GM12878 (cell line): ENCODE measurements around the gene JMJD6. TPM values are rescaled to one million over a fixed set of nuclear protein-coding genes. Genes with fewer than 3 reads are reported as not detected.

ENCODE experiments used
- ATAC-seq: fragments of 200-7000 bp; cut with Tn5 transposase; 3 replicates; pipeline ENCODE4 v1.9.1; 2020; ENCODE audit warnings: mild to moderate bottlenecking, moderate library complexity
- BruUV-seq: library from RNA; stranded (reverse); fragments of 400-500 nt; replicated peaks from 2 replicates; lab custom pipeline; 2021; lab: Mats Ljungman, UMichigan
- CTCF ChIA-PET: fragments of 300-600 bp; sonication (Branson Sonifier 250); formaldehyde crosslinking; extraction: SDS; loops from one replicate; lab custom pipeline; 2021; ENCODE audit warnings: inconsistent platforms; lab: Yijun Ruan, JAX
- POLR2A ChIA-PET: fragments of 350-600 bp; formaldehyde crosslinking; extraction: SDS; loops from one replicate; lab custom pipeline; 2021; ENCODE audit warnings: inconsistent platforms; lab: Charles Lee
- RAD21 ChIA-PET: fragments of 300-600 bp; sonication (Branson Sonifier 250); formaldehyde crosslinking; loops from one replicate; lab custom pipeline; 2023; ENCODE audit warnings: antibody characterized with exemption; ENCODE audit not compliant: unreplicated experiment; lab: Charles Lee
- SMC1A ChIA-PET: fragments of 300-600 bp; sonication (Branson Sonifier 250); formaldehyde crosslinking; loops from one replicate; lab custom pipeline; 2023; ENCODE audit not compliant: unreplicated experiment, uncharacterized antibody; lab: Charles Lee
- DNase-seq: peaks from one replicate; pipeline ENCODE4 v3.0.0-alpha.2; 2011; ENCODE audit warnings: low read depth, low spot score
- FAIRE-seq: peaks from 3 replicates; lab custom pipeline; 2011; peaks lifted over from hg19 to GRCh38; lab: Jason Lieb, UNC
- H2AFZ ChIP-seq: 2 replicates; pipeline ENCODE4 v1.6.0; 2011; ENCODE audit warnings: low read depth, low read length, control low read depth; ENCODE audit not compliant: control insufficient read depth
- H3K27ac ChIP-seq: 2 replicates; pipeline ENCODE4 v1.5.1; 2011; ENCODE audit warnings: control low read depth; ENCODE audit not compliant: control insufficient read depth, insufficient read depth
- H3K27me3 ChIP-seq, 2 experiments: replicated peaks in 1 of 2; 2 replicates each; pipeline versions ENCODE4 v1.6.0 to v1.6.1; 2011; ENCODE audit warnings: low read length in 1 of 2; ENCODE audit not compliant: control insufficient read depth in 2 of 2, insufficient read depth in 2 of 2
- H3K36me3 ChIP-seq, 2 experiments: 2 replicates each; pipeline ENCODE4 v1.5.1; 2011; ENCODE audit warnings: low read length in 1 of 2; ENCODE audit not compliant: control insufficient read depth in 2 of 2, insufficient read depth in 2 of 2
- H3K4me1 ChIP-seq: 2 replicates; pipeline ENCODE4 v1.6.1; 2011; ENCODE audit warnings: mild to moderate bottlenecking, low read length, moderate library complexity, mixed read lengths; ENCODE audit not compliant: control insufficient read depth, insufficient read depth
- H3K4me2 ChIP-seq: 2 replicates; pipeline ENCODE4 v1.6.0; 2011; ENCODE audit warnings: control low read depth; ENCODE audit not compliant: control insufficient read depth, insufficient read depth
- H3K4me3 ChIP-seq: fragments of 200-600 bp; sonication (generic); 2 replicates; pipeline ENCODE4 v1.5.1; 2016
- H3K79me2 ChIP-seq: 2 replicates; pipeline ENCODE4 v1.6.0; 2011; ENCODE audit warnings: low read length; ENCODE audit not compliant: control insufficient read depth, insufficient read depth
- H3K9ac ChIP-seq: 2 replicates; pipeline ENCODE4 v1.8.0; 2011; ENCODE audit warnings: low read length, control low read depth, mixed read lengths; ENCODE audit not compliant: control insufficient read depth, insufficient read depth
- H3K9me3 ChIP-seq: replicated peaks from 3 replicates; pipeline ENCODE4 v1.5.1; 2011; ENCODE audit warnings: mild to moderate bottlenecking, low read length; ENCODE audit not compliant: control insufficient read depth, insufficient read depth
- H4K20me1 ChIP-seq: 2 replicates; pipeline ENCODE4 v1.6.0; 2011; ENCODE audit not compliant: control insufficient read depth, insufficient read depth
- CBX5 ChIP-seq: sonication (generic); IDR thresholded peaks from 2 replicates; pipeline ENCODE4 v1.6.1; 2016; ENCODE audit warnings: low read depth, moderate library complexity, mild to moderate bottlenecking, inconsistent platforms
- DPF2 ChIP-seq: fragments of 450-650 bp; IDR thresholded peaks from 2 replicates; pipeline ENCODE4 v1.6.1; 2017; ENCODE audit warnings: mild to moderate bottlenecking
- E2F4 ChIP-seq: IDR thresholded peaks from 2 replicates; pipeline ENCODE4 v1.6.1; 2012; ENCODE audit warnings: low read depth, low read length, improper control_type of control experiment
- E2F8 ChIP-seq: fragments of 450-650 bp; IDR thresholded peaks from 2 replicates; pipeline ENCODE4 v1.6.1; 2018; ENCODE audit warnings: mild to moderate bottlenecking, low read depth, moderate library complexity; ENCODE audit not compliant: partially characterized antibody
- EGR1 ChIP-seq, 2 experiments: IDR thresholded peaks; 1 replicate in 1 of 2; 2 replicates in 1 of 2; pipeline ENCODE4 v1.6.1; 2011 to 2012; ENCODE audit warnings: low read depth in 2 of 2, low read length in 2 of 2, borderline replicate concordance in 1 of 2, mild to moderate bottlenecking in 1 of 2, moderate library complexity in 1 of 2
- ESRRA ChIP-seq: IDR thresholded peaks from 2 replicates; pipeline ENCODE4 v1.6.1; 2012; ENCODE audit warnings: mild to moderate bottlenecking, low read length, improper control_type of control experiment
- JUNB ChIP-seq: IDR thresholded peaks from 2 replicates; pipeline ENCODE4 v1.6.1; 2016; ENCODE audit warnings: antibody characterized with exemption, mild to moderate bottlenecking
- JUND ChIP-seq: IDR thresholded peaks from 2 replicates; pipeline ENCODE4 v1.6.1; 2012; ENCODE audit warnings: low read depth, mild to moderate bottlenecking, low read length, improper control_type of control experiment, moderate library complexity
- MEF2B ChIP-seq: fragments of 450-650 bp; IDR thresholded peaks from 2 replicates; pipeline ENCODE4 v1.6.1; 2018; ENCODE audit warnings: mild to moderate bottlenecking, moderate library complexity; ENCODE audit not compliant: partially characterized antibody, poor library complexity, severe bottlenecking
- NR2C2 ChIP-seq: IDR thresholded peaks from 2 replicates; pipeline ENCODE4 v1.6.1; 2011; ENCODE audit warnings: borderline replicate concordance, low read depth; ENCODE audit not compliant: control insufficient read depth, insufficient read length
- STAT3 ChIP-seq: IDR thresholded peaks from 2 replicates; pipeline ENCODE4 v1.6.1; 2011; ENCODE audit warnings: low read depth, low read length, improper control_type of control experiment
- USF2 ChIP-seq: IDR thresholded peaks from 2 replicates; pipeline ENCODE4 v1.6.1; 2011; ENCODE audit warnings: low read depth, low read length, improper control_type of control experiment, borderline replicate concordance
- YBX1 ChIP-seq: fragments of 450-650 bp; IDR thresholded peaks from 2 replicates; pipeline ENCODE4 v1.6.1; 2016; ENCODE audit warnings: antibody characterized with exemption
- ZBED1 ChIP-seq: IDR thresholded peaks from 2 replicates; pipeline ENCODE4 v1.6.1; 2016; ENCODE audit warnings: borderline replicate concordance
- WGBS: methylation state at CpG from one replicate; pipeline ENCODE4 v1.1.6; 2016; ENCODE audit warnings: low lambda C conversion rate; ENCODE audit not compliant: insufficient replicate concordance, insufficient coverage; ENCODE audit errors: missing lambda C conversion rate; 5-methylcytosine and 5-hydroxymethylcytosine counted together
- in situ Hi-C: fragments of 300-500 bp; cut with MboI; formaldehyde crosslinking; loops from 9 replicates; pipeline ENCODE4 v1.14.3; 2018; ENCODE audit warnings: mixed read lengths
- intact Hi-C: fragments of 100-400 bp; cut with micrococcal nuclease; formaldehyde crosslinking; loops from one replicate; pipeline ENCODE4 v1.14.2; 2022; ENCODE audit not compliant: unreplicated experiment
- polyA plus RNA-seq, 11 experiments: library from polyadenylated mRNA; depleted of rRNA in 4 of 11; unstranded in 6 of 11; stranded (reverse) in 5 of 11; fragments of >200 nt; fragmentation: Nextera tagmentation in 4 of 11; fragmentation: Illumina TruSeq in 1 of 11; extraction: Ambion mirVana in 4 of 11; extraction: Trizol in 1 of 11; gene quantifications; 1 replicate in 1 of 11; 2 replicates in 10 of 11; pipeline versions ENCODE4 v1.2.1 to v1.2.3, GENCODE V29; 2011 to 2016; ENCODE audit warnings: inconsistent platforms in 2 of 11, missing spikeins in 2 of 11, low read depth in 1 of 11
- total RNA-seq, 4 experiments: library from RNA; depleted of rRNA in 3 of 4; stranded (reverse); fragments of >200 nt in 3 of 4; fragmentation: Illumina TruSeq in 1 of 4; extraction: Trizol in 1 of 4; gene quantifications; 2 replicates each; pipeline versions ENCODE4 v1.2.1 to v1.2.3, GENCODE V29; 2013 to 2021
- TF ChIP-seq, protein P1 (sequence below): fragments of 450-650 bp; IDR thresholded peaks from 2 replicates; pipeline ENCODE4 v1.6.1; 2018; ENCODE audit warnings: borderline replicate concordance, mild to moderate bottlenecking; ENCODE audit not compliant: partially characterized antibody

The JMJD6 gene
- total and polyA plus RNA-seq, 10 of the 15 experiments (the other 5 are each of a cell fraction or from before 2014, with no cell fraction given): 1.2 to 36.0 (median 22.2) TPM

DNA sequence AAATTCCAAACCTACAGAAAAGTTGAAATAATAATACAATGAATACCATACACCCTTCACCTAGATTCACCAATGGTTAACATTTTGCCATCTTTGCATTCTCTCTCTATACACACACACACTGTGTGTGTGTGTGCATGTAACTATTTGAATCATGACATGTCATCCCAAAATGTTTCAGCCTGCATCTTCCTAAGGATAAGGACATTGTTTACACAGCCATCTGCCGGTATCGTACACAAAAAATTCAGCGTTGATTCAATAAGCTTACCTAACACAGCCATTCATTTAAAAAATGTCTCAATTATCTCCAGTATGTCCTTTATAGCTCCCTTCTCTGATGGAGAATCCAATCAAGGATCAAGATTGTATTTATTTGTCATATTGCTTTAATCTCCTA is 19.6 kb downstream of the JMJD6 start:
- H4K20me1 ChIP-seq: no peaks in the 10 kb centered on the region
- H3K9ac ChIP-seq: no peak overlapping the region
- FAIRE-seq (no peak), ATAC-seq (no peak), DNase-seq (no peak)
- H3K4me1 ChIP-seq: no peaks in the 10 kb centered on the region
- ChIA-PET RAD21 (no interaction called here), CTCF (interaction anchor here (0.9 kb wide), 1 partner anchor 110 kb away, joined by 3 read pairs; no protein-coding TSS in a partner anchor), SMC1A (no interaction called here), POLR2A (interaction anchor here (0.6 kb wide), 1 partner anchor 178 kb away, joined by 3 read pairs; no protein-coding TSS in a partner anchor)
- no peak overlapping the region for H3K4me3 ChIP-seq
- TF ChIP-seq ESRRA: no peak
- no peak for TF ChIP-seq EGR1 (IDR thresholded peaks at IDR 0.05; ENCODE audit: borderline replicate concordance in 1 of 2, low read depth in 2 of 2, low read length in 2 of 2)
- no peak for TF ChIP-seq CBX5
- TF ChIP-seq USF2: no peak
- TF ChIP-seq JUND: no peak
- TF ChIP-seq JUNB: no peak
- TF ChIP-seq, protein P1, sequence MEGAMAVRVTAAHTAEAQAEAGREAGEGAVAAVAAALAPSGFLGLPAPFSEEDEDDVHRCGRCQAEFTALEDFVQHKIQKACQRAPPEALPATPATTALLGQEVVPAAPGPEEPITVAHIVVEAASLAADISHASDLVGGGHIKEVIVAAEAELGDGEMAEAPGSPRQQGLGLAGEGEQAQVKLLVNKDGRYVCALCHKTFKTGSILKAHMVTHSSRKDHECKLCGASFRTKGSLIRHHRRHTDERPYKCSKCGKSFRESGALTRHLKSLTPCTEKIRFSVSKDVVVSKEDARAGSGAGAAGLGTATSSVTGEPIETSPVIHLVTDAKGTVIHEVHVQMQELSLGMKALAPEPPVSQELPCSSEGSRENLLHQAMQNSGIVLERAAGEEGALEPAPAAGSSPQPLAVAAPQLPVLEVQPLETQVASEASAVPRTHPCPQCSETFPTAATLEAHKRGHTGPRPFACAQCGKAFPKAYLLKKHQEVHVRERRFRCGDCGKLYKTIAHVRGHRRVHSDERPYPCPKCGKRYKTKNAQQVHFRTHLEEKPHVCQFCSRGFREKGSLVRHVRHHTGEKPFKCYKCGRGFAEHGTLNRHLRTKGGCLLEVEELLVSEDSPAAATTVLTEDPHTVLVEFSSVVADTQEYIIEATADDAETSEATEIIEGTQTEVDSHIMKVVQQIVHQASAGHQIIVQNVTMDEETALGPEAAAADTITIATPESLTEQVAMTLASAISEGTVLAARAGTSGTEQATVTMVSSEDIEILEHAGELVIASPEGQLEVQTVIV: no peak
- no peak for TF ChIP-seq ZBED1
- no peak for TF ChIP-seq NR2C2
- no peak for TF ChIP-seq E2F4
- no peak for TF ChIP-seq MEF2B
- TF ChIP-seq YBX1: no peak
- TF ChIP-seq DPF2: no peak
- no peak for TF ChIP-seq E2F8
- TF ChIP-seq STAT3: no peak
- H3K79me2 ChIP-seq: no peaks in the 10 kb centered on the region
- no TSS peak for BruUV-seq
- in situ Hi-C loops (no loop called here), intact Hi-C loops (no loop called here)
- H3K36me3 ChIP-seq: no peaks in the 10 kb centered on the region
- no peak overlapping the region for H2AFZ ChIP-seq
- H3K9me3 ChIP-seq: no peaks in the 10 kb centered on the region
- WGBS: 98% methylated on average over 3 of the region's 3 CpGs
- no peak overlapping the region for H3K4me2 ChIP-seq
- H3K27ac ChIP-seq: no peak overlapping the region
- H3K27me3 ChIP-seq: no peaks in the 10 kb centered on the region; a peak in 2 of 4 replicates
